ENCODE results near the gene ZNF512B.
"Not testable (repeated sequence)": the region's sequence is repeated elsewhere in the genome, so short reads cannot be mapped to it uniquely, and the experiment has no call there.

Gene ZNF512B

GRCh38 chr20:63931735-63932134, 38.0 kb downstream of the ZNF512B start:
- DNase-seq = no peak

- no peak for DNase-seq
Measured at GRCh38 chr20:63930971-63931553, 38.7 kb downstream of the ZNF512B start.

GRCh38 chr20:63929473-63929883, 40.3 kb downstream of the ZNF512B start:
- DNase-seq = not testable (repeated sequence)

- DNase-seq = no peak
Measured at GRCh38 chr20:63929071-63929470, 40.7 kb downstream of the ZNF512B start.

GRCh38 chr20:63926298-63926697, 43.4 kb downstream of the ZNF512B start:
- DNase-seq = no peak

- DNase-seq = no peak
Measured at GRCh38 chr20:63924241-63924640, 45.5 kb downstream of the ZNF512B start.

- no peak for DNase-seq
Measured at GRCh38 chr20:63923651-63924050, 46.1 kb downstream of the ZNF512B start.

- DNase-seq = no peak
Measured at GRCh38 chr20:63920226-63920625, 49.5 kb downstream of the ZNF512B start.

GRCh38 chr20:63919130-63919529, 50.6 kb downstream of the ZNF512B start:
- DNase-seq = no peak

GRCh38 chr20:63917811-63918210, 51.9 kb downstream of the ZNF512B start:
- DNase-seq = no peak

- not testable (repeated sequence) for DNase-seq
Measured at GRCh38 chr20:63916371-63916939, 53.3 kb downstream of the ZNF512B start.

- DNase-seq = no peak
Measured at GRCh38 chr20:63915471-63915870, 54.3 kb downstream of the ZNF512B start.

- DNase-seq = no peak
Measured at GRCh38 chr20:63913768-63914167, 56.0 kb downstream of the ZNF512B start.

GRCh38 chr20:63911176-63911575, 58.6 kb downstream of the ZNF512B start:
- DNase-seq = no peak

- no peak for DNase-seq
Measured at GRCh38 chr20:63908008-63908682, 61.6 kb downstream of the ZNF512B start.
